Right lobe of liver (tissue), 6 donors: ENCODE measurements around the gene HERC4. TPM values are rescaled to one million over a fixed set of nuclear protein-coding genes. Genes with fewer than 3 reads are reported as not detected.
A peak's percentile ranks its signal among the peaks of the same experiment; 100 is the strongest.

ENCODE experiments used
- ATAC-seq, 4 donors: fragments of 200-7000 bp; cut with Tn5 transposase; one replicate each; pipeline ENCODE4 v1.9.1; 2020; ENCODE audit warnings: mild to moderate bottlenecking in 4 of 4, moderate library complexity in 4 of 4
- DNase-seq, 3 donors: peaks; one replicate each; pipeline ENCODE4 v3.0.0-alpha.2; 2020
- H3K27ac ChIP-seq, 3 donors: fragments of 200-600 bp; one replicate each; pipeline ENCODE4 v1.8.0; 2022
- H3K27me3 ChIP-seq, 2 donors: fragments of 200-600 bp; one replicate each; pipeline ENCODE4 v1.8.0; 2022
- H3K36me3 ChIP-seq, 4 donors: fragments of 200-600 bp; sonication (generic) in 1 of 4; one replicate each; pipeline versions ENCODE4 v1.5.1 to v1.8.0; 2017 to 2022; ENCODE audit warnings: control low read depth in 1 of 4
- H3K4me1 ChIP-seq, 4 donors: fragments of 200-600 bp; sonication (generic) in 1 of 4; one replicate each; pipeline versions ENCODE4 v1.5.1 to v1.8.0; 2017 to 2022; ENCODE audit warnings: control low read depth in 1 of 4
- H3K4me3 ChIP-seq, 3 donors: fragments of 200-600 bp; one replicate each; pipeline ENCODE4 v1.8.0; 2022
- H3K9me3 ChIP-seq, 4 donors: fragments of 200-600 bp; sonication (generic) in 1 of 4; one replicate each; pipeline versions ENCODE4 v1.5.1 to v1.8.0; 2017 to 2022; ENCODE audit warnings: control low read depth in 1 of 4
- CTCF ChIP-seq, 4 donors: fragments of 200-600 bp in 3 of 4; fragments of 450-650 bp in 1 of 4; IDR thresholded peaks; one replicate each; pipeline versions ENCODE4 v1.5.1 to v1.8.0; 2016 to 2022; ENCODE audit warnings: antibody characterized with exemption in 4 of 4, mild to moderate bottlenecking in 2 of 4
- POLR2A ChIP-seq: fragments of 450-650 bp; IDR thresholded peaks from one replicate; pipeline ENCODE4 v1.6.1; 2017; ENCODE audit warnings: antibody characterized with exemption, mild to moderate bottlenecking
- WGBS: methylation state at CpG from one replicate; pipeline ENCODE4 v1.1.6; 2018; ENCODE audit warnings: low coverage, low lambda C conversion rate; ENCODE audit not compliant: insufficient coverage; ENCODE audit errors: missing lambda C conversion rate; 5-methylcytosine and 5-hydroxymethylcytosine counted together
- intact Hi-C, 2 donors: fragments of 100-400 bp; cut with DNase I; formaldehyde crosslinking; loops; one replicate each; pipeline versions ENCODE4 v1.11.2 to v1.14.1; 2022
- total RNA-seq, 6 experiments: library from RNA; depleted of rRNA in 2 of 6; stranded (reverse); fragments of >200 nt in 2 of 6; fragmentation: NEBNext Ultra II Directional in 3 of 6; extraction: Animal tissue kit (Norgen Biotek cat#: 25700) in 3 of 6; gene quantifications; one replicate each; pipeline versions ENCODE4 v1.1.0 to v1.2.4, GENCODE V29; 2016 to 2023
- donor health status: DM: no; HTN: yes; CAD: no.
- donor health status: DM: no; HTN: no; CAD: no.
- donor health status: DM: no; HTN: no; CAD: no.
- donor health status: DM: no; HTN: yes; CAD: no.
- donor health status: DM: no; HTN: yes; CAD: no.

HERC4 gene
- total RNA-seq, 6 experiments from 2014 or later = 17.6 to 32.2 (median 26.9) TPM

- DNase-seq (no peak), ATAC-seq (no peak)
- H3K9me3 ChIP-seq = no peaks in the 10 kb centered on the region
- no peak overlapping the region for H3K27ac ChIP-seq
- TF ChIP-seq CTCF (IDR thresholded peaks at IDR 0.05) (no peak), POLR2A (no peak)
- H3K36me3 ChIP-seq = no peaks in the 10 kb centered on the region
- no peaks in the 10 kb centered on the region for H3K27me3 ChIP-seq
- peaks cover 0 to 5% (median 2%) of the 10 kb centered on the region in 4 donors for H3K4me1 ChIP-seq
- no peak overlapping the region for H3K4me3 ChIP-seq
- intact Hi-C loops = no loop called here
- 69% methylated on average over 3 of the region's 3 CpGs for WGBS
These were observed 43.6 kb upstream of the HERC4 start for GRCh38 chr10:68118657-68119056.

GRCh38 chr10:68112837-68113236 lies 37.8 kb upstream of the HERC4 start:
- no peaks in the 10 kb centered on the region for H3K9me3 ChIP-seq
- peak; percentile 78 to 91 (median 86) for ATAC-seq
- peak overlapping the region in 2 of 3 donors; percentile 16 to 47 for H3K27ac ChIP-seq
- H3K4me1 ChIP-seq = peaks cover 0 to 22% (median 5%) of the 10 kb centered on the region in 4 donors
- intact Hi-C loops = no loop called here
- H3K27me3 ChIP-seq = no peaks in the 10 kb centered on the region
- no peak overlapping the region for H3K4me3 ChIP-seq
- no peak for DNase-seq
- 40% methylated on average over 1 of the region's 1 CpG for WGBS
- TF ChIP-seq POLR2A (no peak), CTCF (IDR thresholded peaks at IDR 0.05) (no peak)
- H3K36me3 ChIP-seq = no peaks in the 10 kb centered on the region

GRCh38 chr10:68111584-68111983 lies 36.5 kb upstream of the HERC4 start:
- intact Hi-C loops = no loop called here
- ATAC-seq = no peak
- Histone ChIP-seq H3K27ac (no peak overlapping the region), H3K27me3 (no peaks in the 10 kb centered on the region), H3K36me3 (no peaks in the 10 kb centered on the region), H3K4me1 (peaks cover 0 to 22% (median 5%) of the 10 kb centered on the region in 4 donors), H3K9me3 (no peaks in the 10 kb centered on the region), H3K4me3 (no peak overlapping the region)
- TF ChIP-seq CTCF (IDR thresholded peaks at IDR 0.05) (no peak), POLR2A (no peak)
- no peak for DNase-seq
- no CpG with 5 or more reads among the region's 2 CpGs for WGBS

- ATAC-seq (no peak), DNase-seq (no peak)
- TF ChIP-seq POLR2A (no peak), CTCF (IDR thresholded peaks at IDR 0.05) (no peak)
- Histone ChIP-seq H3K27ac (no peak overlapping the region), H3K36me3 (no peaks in the 10 kb centered on the region), H3K4me1 (peaks cover 0 to 22% (median 5%) of the 10 kb centered on the region in 4 donors), H3K4me3 (no peak overlapping the region), H3K27me3 (no peaks in the 10 kb centered on the region), H3K9me3 (no peaks in the 10 kb centered on the region)
- 41% methylated on average over 2 of the region's 2 CpGs for WGBS
- intact Hi-C loops = no loop called here
These were observed 34.9 kb upstream of the HERC4 start for GRCh38 chr10:68110027-68110426.

- TF ChIP-seq CTCF (IDR thresholded peaks at IDR 0.05) (no peak), POLR2A (no peak)
- Histone ChIP-seq H3K27me3 (no peaks in the 10 kb centered on the region), H3K9me3 (no peaks in the 10 kb centered on the region), H3K4me3 (no peak within 1 kb of the TSS), H3K36me3 (no peaks in the 10 kb centered on the region), H3K27ac (no peak within 1 kb of the TSS), H3K4me1 (peaks cover 0 to 22% (median 5%) of the 10 kb centered on the region in 4 donors)
- ATAC-seq (no peak), DNase-seq (no peak)
- WGBS = 63% methylated on average over 3 of the region's 3 CpGs
- intact Hi-C loops = no loop called here
These were observed 34.2 kb upstream of the HERC4 start, which contains the start of gene MYPN for GRCh38 chr10:68109331-68109730. TSS of gene MYPN (plus strand) at chr10:68109488. CDS start at chr10:68121439, 11,951 bp downstream.
